Measurements from ENCODE around the gene PTPRO.

PTPRO gene

GRCh38 chr12:15632708-15633107, 310.4 kb downstream of the PTPRO start:
- no peak for DNase-seq (ENCODE audit: extremely low spot score)
- POLR2A ChIA-PET: no interaction called here
- TF ChIP-seq, protein P1, sequence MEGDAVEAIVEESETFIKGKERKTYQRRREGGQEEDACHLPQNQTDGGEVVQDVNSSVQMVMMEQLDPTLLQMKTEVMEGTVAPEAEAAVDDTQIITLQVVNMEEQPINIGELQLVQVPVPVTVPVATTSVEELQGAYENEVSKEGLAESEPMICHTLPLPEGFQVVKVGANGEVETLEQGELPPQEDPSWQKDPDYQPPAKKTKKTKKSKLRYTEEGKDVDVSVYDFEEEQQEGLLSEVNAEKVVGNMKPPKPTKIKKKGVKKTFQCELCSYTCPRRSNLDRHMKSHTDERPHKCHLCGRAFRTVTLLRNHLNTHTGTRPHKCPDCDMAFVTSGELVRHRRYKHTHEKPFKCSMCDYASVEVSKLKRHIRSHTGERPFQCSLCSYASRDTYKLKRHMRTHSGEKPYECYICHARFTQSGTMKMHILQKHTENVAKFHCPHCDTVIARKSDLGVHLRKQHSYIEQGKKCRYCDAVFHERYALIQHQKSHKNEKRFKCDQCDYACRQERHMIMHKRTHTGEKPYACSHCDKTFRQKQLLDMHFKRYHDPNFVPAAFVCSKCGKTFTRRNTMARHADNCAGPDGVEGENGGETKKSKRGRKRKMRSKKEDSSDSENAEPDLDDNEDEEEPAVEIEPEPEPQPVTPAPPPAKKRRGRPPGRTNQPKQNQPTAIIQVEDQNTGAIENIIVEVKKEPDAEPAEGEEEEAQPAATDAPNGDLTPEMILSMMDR (IDR thresholded peaks at IDR 0.05; ENCODE audit: control extremely low read depth, extremely low read depth, low read depth, missing control alignments): no peak
- CTCF ChIA-PET: no interaction called here

- POLR2A ChIA-PET: no interaction called here
- CTCF ChIA-PET: no interaction called here
- no peak for DNase-seq (ENCODE audit: extremely low spot score)
Measured at GRCh38 chr12:15633201-15633600, 310.9 kb downstream of the PTPRO start.

DNA sequence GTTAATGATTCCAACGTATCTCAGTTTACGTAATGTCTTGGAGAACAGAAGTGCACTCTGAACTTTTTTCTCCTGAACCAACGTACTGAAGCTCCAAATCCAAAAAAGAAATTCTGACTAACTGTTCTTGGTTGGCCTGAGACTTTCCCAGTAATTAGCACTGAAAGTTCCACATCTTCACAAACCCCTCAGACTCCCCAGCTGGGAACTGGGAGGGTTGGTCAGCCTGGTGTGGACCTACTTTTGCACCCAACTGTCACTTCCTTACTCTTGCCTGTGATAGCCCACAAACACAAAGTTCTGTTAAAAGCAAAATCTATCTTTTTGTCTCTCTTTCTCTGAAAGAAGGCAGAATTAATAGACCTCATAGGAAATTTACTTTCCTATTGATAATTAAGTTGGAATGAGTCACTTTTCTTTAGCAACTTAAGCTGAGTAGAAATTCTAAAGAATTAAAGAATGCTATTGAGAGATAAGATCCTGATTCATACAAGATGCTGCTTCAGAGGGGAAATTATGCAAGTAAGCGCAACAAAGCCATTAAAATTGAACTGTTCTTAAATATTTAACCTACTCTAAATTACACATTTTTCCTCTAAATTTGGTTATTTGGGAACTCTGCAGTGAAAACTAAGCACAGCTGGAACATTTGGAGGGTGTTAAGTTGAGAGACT, 311.8 kb downstream of the PTPRO start:
- TF ChIP-seq, protein P1 (IDR thresholded peaks at IDR 0.05; ENCODE audit: control extremely low read depth, extremely low read depth, low read depth, missing control alignments): no peak
- no peak for DNase-seq (ENCODE audit: extremely low spot score)
- ChIA-PET POLR2A (no interaction called here), CTCF (no interaction called here)

More at GRCh38 chr12:15633201-15633600, 310.9 kb downstream of the PTPRO start:
- TF ChIP-seq, protein P1 (IDR thresholded peaks at IDR 0.05; ENCODE audit: control extremely low read depth, extremely low read depth, low read depth, missing control alignments): no peak

- POLR2A ChIA-PET: no interaction called here
- CTCF ChIA-PET: interaction anchor here (1.1 kb wide), 1 partner anchor 52 kb away, joined by 4 read pairs; no protein-coding TSS in a partner anchor
- TF ChIP-seq, protein P1 (IDR thresholded peaks at IDR 0.05; ENCODE audit: control extremely low read depth, extremely low read depth, low read depth, missing control alignments): no peak
- DNase-seq (ENCODE audit: extremely low spot score): no peak
Measured at GRCh38 chr12:15636060-15636890, 314.0 kb downstream of the PTPRO start.

DNA sequence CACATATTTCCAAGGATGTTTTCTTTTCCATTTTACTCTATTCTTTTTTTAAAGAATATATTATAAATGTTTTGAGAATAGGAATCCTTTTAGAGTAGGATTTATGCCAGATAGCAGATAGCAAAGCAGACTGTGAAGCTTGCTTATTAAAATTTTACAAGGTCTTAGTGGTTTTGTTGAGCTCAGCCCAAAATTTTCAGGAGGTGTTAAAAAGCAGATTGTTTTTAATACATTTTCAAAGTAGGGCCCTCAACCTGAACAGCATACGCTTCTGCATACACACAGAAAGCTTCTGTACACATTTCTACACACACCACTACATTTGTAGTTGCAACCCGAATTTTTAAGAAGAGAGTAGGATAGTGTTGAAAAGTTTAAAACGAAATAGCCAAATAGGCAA, 315.9 kb downstream of the PTPRO start:
- POLR2A ChIA-PET: no interaction called here
- CTCF ChIA-PET: no interaction called here
- DNase-seq (ENCODE audit: extremely low spot score): no peak
- TF ChIP-seq, protein P1 (IDR thresholded peaks at IDR 0.05; ENCODE audit: control extremely low read depth, extremely low read depth, low read depth, missing control alignments): no peak

GRCh38 chr12:15644700-15645099, 322.4 kb downstream of the PTPRO start:
- DNase-seq (ENCODE audit: extremely low spot score): no peak
- TF ChIP-seq, protein P1 (IDR thresholded peaks at IDR 0.05; ENCODE audit: control extremely low read depth, extremely low read depth, low read depth, missing control alignments): no peak
- POLR2A ChIA-PET: no interaction called here
- CTCF ChIA-PET: no interaction called here

All from GM10248 (cell line).